Upper lobe of right lung (tissue), 1 donor: Measurements from ENCODE around the gene NRXN3. TPM values are rescaled to one million over a fixed set of nuclear protein-coding genes. Genes with fewer than 3 reads are reported as not detected.

Source experiments
- ATAC-seq: fragments of 200-7000 bp; cut with Tn5 transposase; one replicate; pipeline ENCODE4 v1.9.1; 2020; ENCODE audit warnings: mild to moderate bottlenecking, moderate library complexity
- DNase-seq: peaks from one replicate; pipeline ENCODE4 v3.0.0-alpha.2; 2020
- H3K27ac ChIP-seq: fragments of 200-600 bp; one replicate; pipeline ENCODE4 v1.8.0; 2022
- H3K27me3 ChIP-seq: fragments of 200-600 bp; one replicate; pipeline ENCODE4 v1.8.0; 2022; ENCODE audit warnings: mild to moderate bottlenecking
- H3K36me3 ChIP-seq: fragments of 200-600 bp; one replicate; pipeline ENCODE4 v1.8.0; 2022
- H3K4me1 ChIP-seq: fragments of 200-600 bp; one replicate; pipeline ENCODE4 v1.8.0; 2022
- H3K4me3 ChIP-seq: fragments of 200-600 bp; one replicate; pipeline ENCODE4 v1.8.0; 2022; ENCODE audit warnings: mild to moderate bottlenecking
- H3K9me3 ChIP-seq: fragments of 200-600 bp; one replicate; pipeline ENCODE4 v1.8.0; 2022
- intact Hi-C: fragments of 100-400 bp; cut with DNase I; formaldehyde crosslinking; loops from one replicate; pipeline ENCODE4 v1.11.0; 2022
- total RNA-seq: library from RNA; stranded (reverse); fragmentation: NEBNext Ultra II Directional; extraction: Animal tissue kit (Norgen Biotek cat#: 25700); gene quantifications from one replicate; pipeline ENCODE4 v1.2.1, GENCODE V29; 2021
- TF ChIP-seq, protein P1 (sequence below): fragments of 200-600 bp; IDR thresholded peaks from one replicate; pipeline ENCODE4 v1.8.0; 2022; ENCODE audit warnings: antibody characterized with exemption
- donor health status: DM: no; HTN: yes; CAD: no; lungs with severe emphysema.

The NRXN3 gene
- total RNA-seq, 1 donor from 2014 or later, result 10.0 TPM

DNA sequence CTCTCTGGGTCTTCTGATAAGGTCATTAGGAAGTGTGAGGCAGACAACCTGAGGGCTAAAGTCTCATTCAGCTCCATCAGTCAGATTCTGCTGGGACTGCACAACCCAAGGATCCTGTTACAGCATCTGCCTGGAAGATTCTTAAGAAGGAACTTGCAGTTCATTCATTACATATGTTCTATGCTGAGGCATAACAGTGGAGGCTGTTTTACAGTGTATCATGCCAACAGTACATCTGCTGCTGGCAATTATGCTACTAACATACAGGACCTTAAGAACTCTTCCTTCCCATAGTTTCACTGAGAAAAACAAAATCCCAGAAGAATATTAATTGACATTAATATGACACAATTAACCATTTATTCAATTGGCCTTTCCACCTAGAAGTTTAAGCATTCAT lies 1072.5 kb downstream of the NRXN3 start:
- no peak overlapping the region for H3K27ac ChIP-seq
- DNase-seq (no peak), ATAC-seq (no peak)
- no peaks in the 10 kb centered on the region for H3K27me3 ChIP-seq
- no peak overlapping the region for H3K4me3 ChIP-seq
- no peaks in the 10 kb centered on the region for H3K36me3 ChIP-seq
- no peaks in the 10 kb centered on the region for H3K4me1 ChIP-seq
- intact Hi-C loops, result no loop called here
- TF ChIP-seq, protein P1, sequence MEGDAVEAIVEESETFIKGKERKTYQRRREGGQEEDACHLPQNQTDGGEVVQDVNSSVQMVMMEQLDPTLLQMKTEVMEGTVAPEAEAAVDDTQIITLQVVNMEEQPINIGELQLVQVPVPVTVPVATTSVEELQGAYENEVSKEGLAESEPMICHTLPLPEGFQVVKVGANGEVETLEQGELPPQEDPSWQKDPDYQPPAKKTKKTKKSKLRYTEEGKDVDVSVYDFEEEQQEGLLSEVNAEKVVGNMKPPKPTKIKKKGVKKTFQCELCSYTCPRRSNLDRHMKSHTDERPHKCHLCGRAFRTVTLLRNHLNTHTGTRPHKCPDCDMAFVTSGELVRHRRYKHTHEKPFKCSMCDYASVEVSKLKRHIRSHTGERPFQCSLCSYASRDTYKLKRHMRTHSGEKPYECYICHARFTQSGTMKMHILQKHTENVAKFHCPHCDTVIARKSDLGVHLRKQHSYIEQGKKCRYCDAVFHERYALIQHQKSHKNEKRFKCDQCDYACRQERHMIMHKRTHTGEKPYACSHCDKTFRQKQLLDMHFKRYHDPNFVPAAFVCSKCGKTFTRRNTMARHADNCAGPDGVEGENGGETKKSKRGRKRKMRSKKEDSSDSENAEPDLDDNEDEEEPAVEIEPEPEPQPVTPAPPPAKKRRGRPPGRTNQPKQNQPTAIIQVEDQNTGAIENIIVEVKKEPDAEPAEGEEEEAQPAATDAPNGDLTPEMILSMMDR, result no peak
- no peaks in the 10 kb centered on the region for H3K9me3 ChIP-seq

DNA sequence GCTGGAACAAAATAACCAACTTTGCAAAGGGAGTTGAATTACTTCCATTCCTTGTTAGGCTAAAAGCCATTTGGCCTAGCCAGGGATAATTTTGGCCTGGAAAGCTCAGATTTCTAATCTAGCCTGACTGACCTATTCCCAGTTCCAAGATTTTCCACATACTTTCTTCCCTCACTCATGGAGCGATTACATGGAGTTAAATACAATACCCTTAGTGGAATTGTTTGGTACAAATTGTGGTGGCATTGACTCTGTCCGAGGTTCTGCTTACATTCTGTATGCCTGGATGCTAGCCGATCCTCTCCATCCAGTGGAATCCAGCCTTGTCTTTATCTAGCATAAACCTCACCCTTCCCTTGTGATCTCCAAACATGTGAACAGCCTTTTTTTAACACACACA lies 1076.0 kb downstream of the NRXN3 start:
- Histone ChIP-seq H3K27ac (no peak overlapping the region), H3K4me1 (no peaks in the 10 kb centered on the region), H3K27me3 (no peaks in the 10 kb centered on the region), H3K36me3 (no peaks in the 10 kb centered on the region), H3K9me3 (no peaks in the 10 kb centered on the region), H3K4me3 (no peak overlapping the region)
- intact Hi-C loops, result no loop called here
- TF ChIP-seq, protein P1, result no peak
- DNase-seq (no peak), ATAC-seq (no peak)

DNA sequence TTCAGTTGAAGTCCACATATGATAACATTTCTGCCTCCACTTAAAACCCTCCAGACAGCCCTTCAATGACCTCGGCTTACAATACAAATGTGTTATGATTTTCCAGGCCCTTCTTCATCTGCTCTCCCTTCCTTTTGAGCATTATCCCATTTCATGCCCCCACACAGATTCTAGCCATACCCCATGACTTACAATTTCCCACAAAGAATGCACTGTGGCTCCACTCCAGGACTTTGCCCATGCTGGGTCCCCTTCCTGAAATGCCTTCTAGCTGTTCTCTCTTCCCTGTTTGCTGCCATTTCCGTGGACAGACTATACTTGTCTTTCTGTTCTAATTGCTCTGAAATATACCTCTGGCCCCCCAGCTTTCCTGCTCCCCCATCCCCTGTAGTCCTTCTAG lies 1078.0 kb downstream of the NRXN3 start:
- TF ChIP-seq, protein P1, result no peak
- Histone ChIP-seq H3K4me3 (no peak overlapping the region), H3K27ac (no peak overlapping the region), H3K4me1 (no peaks in the 10 kb centered on the region), H3K36me3 (no peaks in the 10 kb centered on the region), H3K27me3 (no peaks in the 10 kb centered on the region), H3K9me3 (no peaks in the 10 kb centered on the region)
- DNase-seq (no peak), ATAC-seq (no peak)
- intact Hi-C loops, result no loop called here

- DNase-seq (no peak), ATAC-seq (no peak)
- Histone ChIP-seq H3K9me3 (no peaks in the 10 kb centered on the region), H3K4me1 (no peaks in the 10 kb centered on the region), H3K36me3 (no peaks in the 10 kb centered on the region), H3K4me3 (no peak overlapping the region), H3K27me3 (no peaks in the 10 kb centered on the region), H3K27ac (no peak overlapping the region)
- intact Hi-C loops, result no loop called here
- TF ChIP-seq, protein P1, result no peak
Measured at GRCh38 chr14:79248771-79249170, 1078.6 kb downstream of the NRXN3 start.

DNA sequence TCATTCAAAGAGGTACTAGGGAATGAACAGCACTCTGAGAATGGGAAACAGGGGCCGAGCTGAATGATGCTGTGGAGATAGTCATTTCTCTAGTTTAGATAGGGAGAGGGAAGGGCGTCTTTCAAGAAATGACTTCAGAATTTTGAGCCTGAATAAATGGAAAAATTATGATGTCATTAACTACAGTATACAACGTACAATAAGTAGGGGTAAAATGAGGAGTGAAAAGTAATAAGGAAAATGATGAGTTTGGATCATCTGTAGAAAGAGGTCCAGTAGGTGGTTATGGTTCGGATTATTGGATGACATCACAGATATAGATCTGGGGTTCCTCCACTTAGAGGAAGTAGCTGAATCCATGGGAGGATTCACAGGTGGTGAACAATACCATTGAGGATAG lies 1081.1 kb downstream of the NRXN3 start:
- Histone ChIP-seq H3K27ac (no peak overlapping the region), H3K4me1 (no peaks in the 10 kb centered on the region), H3K27me3 (no peaks in the 10 kb centered on the region), H3K36me3 (no peaks in the 10 kb centered on the region), H3K4me3 (no peak overlapping the region), H3K9me3 (no peaks in the 10 kb centered on the region)
- intact Hi-C loops, result no loop called here
- no peak for ATAC-seq
- DNase-seq, result no peak
- TF ChIP-seq, protein P1, result no peak

- Histone ChIP-seq H3K9me3 (no peaks in the 10 kb centered on the region), H3K27me3 (no peaks in the 10 kb centered on the region), H3K4me1 (no peaks in the 10 kb centered on the region), H3K4me3 (no peak overlapping the region), H3K36me3 (no peaks in the 10 kb centered on the region), H3K27ac (no peak overlapping the region)
- intact Hi-C loops, result no loop called here
- ATAC-seq (no peak), DNase-seq (no peak)
- TF ChIP-seq, protein P1, result no peak
Measured at GRCh38 chr14:79253576-79253975, 1083.4 kb downstream of the NRXN3 start.
